Loucy (cell line): Measurements from ENCODE around the gene NFASC.

Experiments
- H2AFZ ChIP-seq: fragments of 200-600 bp; sonication (generic); 2 replicates; pipeline ENCODE4 v1.6.0; 2016; ENCODE audit warnings: antibody characterized with exemption, mild to moderate bottlenecking, low read length, moderate library complexity
- H3F3A ChIP-seq: fragments of 200-600 bp; 2 replicates; pipeline ENCODE4 v1.6.0; 2016; ENCODE audit warnings: antibody characterized with exemption, low read depth, mild to moderate bottlenecking
- H3K27me3 ChIP-seq: fragments of 200-600 bp; sonication (generic); 2 replicates; pipeline ENCODE4 v1.6.1; 2014; ENCODE audit warnings: low read length, mild to moderate bottlenecking; ENCODE audit not compliant: insufficient read depth, poor library complexity, severe bottlenecking
- H3K36me3 ChIP-seq: fragments of 200-600 bp; sonication (generic); 2 replicates; pipeline ENCODE4 v1.6.1; 2016; ENCODE audit warnings: low read length; ENCODE audit not compliant: insufficient read depth
- H3K4me1 ChIP-seq: fragments of 200-600 bp; sonication (generic); 2 replicates; pipeline ENCODE4 v1.5.1; 2014; ENCODE audit warnings: low read length, mild to moderate bottlenecking; ENCODE audit not compliant: insufficient read depth, poor library complexity, severe bottlenecking
- H3K4me2 ChIP-seq: fragments of 200-600 bp; sonication (generic); 2 replicates; pipeline ENCODE4 v1.6.0; 2014; ENCODE audit warnings: antibody characterized with exemption, low read length, low read depth, mild to moderate bottlenecking; ENCODE audit not compliant: poor library complexity, severe bottlenecking
- H3K4me3 ChIP-seq: fragments of 200-600 bp; sonication (generic); 2 replicates; pipeline ENCODE4 v1.5.1; 2014; ENCODE audit warnings: low read length, mild to moderate bottlenecking, mixed read lengths; ENCODE audit not compliant: poor library complexity, severe bottlenecking
- H3K79me2 ChIP-seq: fragments of 200-600 bp; sonication (generic); 2 replicates; pipeline ENCODE4 v1.6.1; 2014; ENCODE audit warnings: low read length; ENCODE audit not compliant: insufficient read depth
- H3K9ac ChIP-seq: fragments of 200-600 bp; sonication (generic); 2 replicates; pipeline ENCODE4 v1.6.0; 2014; ENCODE audit warnings: mild to moderate bottlenecking, low read depth, low read length, moderate library complexity; ENCODE audit not compliant: poor library complexity, severe bottlenecking
- H3K9me2 ChIP-seq: fragments of 200-600 bp; sonication (generic); replicated peaks from 2 replicates; pipeline ENCODE4 v1.6.1; 2016; ENCODE audit warnings: low read depth, low read length, mixed read lengths
- H3K9me3 ChIP-seq: fragments of 200-600 bp; sonication (generic); 2 replicates; pipeline ENCODE4 v1.6.1; 2014; ENCODE audit warnings: mild to moderate bottlenecking, antibody characterized with exemption, low read length, low read depth; ENCODE audit not compliant: insufficient read depth
- H4K20me1 ChIP-seq: fragments of 200-600 bp; sonication (generic); 2 replicates; pipeline ENCODE4 v1.6.0; 2014; ENCODE audit warnings: antibody characterized with exemption, low read length, mild to moderate bottlenecking; ENCODE audit not compliant: insufficient read depth, poor library complexity, severe bottlenecking
- EZH2phosphoT487 ChIP-seq: fragments of 200-600 bp; IDR thresholded peaks from 2 replicates; pipeline ENCODE4 v1.6.1; 2018; ENCODE audit warnings: antibody characterized with exemption, mild to moderate bottlenecking, moderate library complexity, borderline replicate concordance
- TF ChIP-seq, protein P1 (sequence below): fragments of 200-600 bp; sonication (generic); conservative IDR thresholded peaks from 2 replicates; pipeline ENCODE4 v1.5.1; 2014; ENCODE audit warnings: mild to moderate bottlenecking, antibody characterized with exemption, low read length

The NFASC gene

DNA sequence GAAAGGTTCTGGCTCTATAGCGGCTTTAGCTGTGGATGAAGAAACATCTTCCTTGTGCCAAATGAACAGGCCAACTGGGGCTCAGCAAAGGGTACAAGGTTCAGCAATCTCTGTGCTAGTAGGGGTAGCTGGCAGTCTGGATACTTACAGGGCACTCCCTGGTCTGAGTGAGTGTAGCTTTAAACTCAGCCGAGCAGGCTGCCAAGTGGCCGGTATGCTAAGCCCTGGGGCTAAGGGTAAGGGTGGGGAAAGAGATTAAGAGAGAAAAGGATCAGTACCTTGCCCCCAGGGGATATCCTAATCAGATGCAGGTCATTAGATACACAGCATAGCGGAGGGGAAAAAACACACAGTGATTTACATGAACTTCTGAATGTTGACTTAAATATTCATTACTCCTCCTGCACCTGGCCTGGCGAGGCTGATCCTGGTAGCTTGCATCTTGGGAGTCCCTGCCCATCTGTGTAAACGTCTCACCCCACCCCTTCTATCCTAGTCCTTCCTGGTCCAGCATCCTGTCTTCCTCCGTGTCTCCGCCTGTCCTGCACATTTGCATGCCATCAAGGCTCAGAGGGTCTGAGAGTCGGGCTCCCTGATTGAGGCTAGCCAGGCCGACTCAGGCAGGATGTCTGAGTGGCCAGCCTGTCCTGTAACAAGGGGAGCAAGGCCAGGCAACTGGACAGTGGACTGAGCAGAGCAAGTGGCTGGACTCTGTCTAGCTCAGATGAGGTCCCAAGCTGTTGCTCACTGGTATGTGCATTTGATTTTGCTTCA lies 132.9 kb downstream of the NFASC start:
- H3K79me2 ChIP-seq: no peaks in the 10 kb centered on the region
- TF ChIP-seq, protein P1, sequence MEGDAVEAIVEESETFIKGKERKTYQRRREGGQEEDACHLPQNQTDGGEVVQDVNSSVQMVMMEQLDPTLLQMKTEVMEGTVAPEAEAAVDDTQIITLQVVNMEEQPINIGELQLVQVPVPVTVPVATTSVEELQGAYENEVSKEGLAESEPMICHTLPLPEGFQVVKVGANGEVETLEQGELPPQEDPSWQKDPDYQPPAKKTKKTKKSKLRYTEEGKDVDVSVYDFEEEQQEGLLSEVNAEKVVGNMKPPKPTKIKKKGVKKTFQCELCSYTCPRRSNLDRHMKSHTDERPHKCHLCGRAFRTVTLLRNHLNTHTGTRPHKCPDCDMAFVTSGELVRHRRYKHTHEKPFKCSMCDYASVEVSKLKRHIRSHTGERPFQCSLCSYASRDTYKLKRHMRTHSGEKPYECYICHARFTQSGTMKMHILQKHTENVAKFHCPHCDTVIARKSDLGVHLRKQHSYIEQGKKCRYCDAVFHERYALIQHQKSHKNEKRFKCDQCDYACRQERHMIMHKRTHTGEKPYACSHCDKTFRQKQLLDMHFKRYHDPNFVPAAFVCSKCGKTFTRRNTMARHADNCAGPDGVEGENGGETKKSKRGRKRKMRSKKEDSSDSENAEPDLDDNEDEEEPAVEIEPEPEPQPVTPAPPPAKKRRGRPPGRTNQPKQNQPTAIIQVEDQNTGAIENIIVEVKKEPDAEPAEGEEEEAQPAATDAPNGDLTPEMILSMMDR: no peak
- no peak for TF ChIP-seq EZH2phosphoT487
- H3K9me3 ChIP-seq: no peaks in the 10 kb centered on the region
- no peaks in the 10 kb centered on the region for H3K9me2 ChIP-seq
- H2AFZ ChIP-seq: no peak overlapping the region
- no peaks in the 10 kb centered on the region for H3K27me3 ChIP-seq
- H3K4me2 ChIP-seq: no peak overlapping the region
- no peaks in the 10 kb centered on the region for H3K36me3 ChIP-seq
- H3K4me3 ChIP-seq: no peak overlapping the region
- H3K4me1 ChIP-seq: peaks cover 18% of the 10 kb centered on the region
- no peak overlapping the region for H3K9ac ChIP-seq
- H4K20me1 ChIP-seq: no peaks in the 10 kb centered on the region
- no peaks in the 10 kb centered on the region for H3F3A ChIP-seq

DNA sequence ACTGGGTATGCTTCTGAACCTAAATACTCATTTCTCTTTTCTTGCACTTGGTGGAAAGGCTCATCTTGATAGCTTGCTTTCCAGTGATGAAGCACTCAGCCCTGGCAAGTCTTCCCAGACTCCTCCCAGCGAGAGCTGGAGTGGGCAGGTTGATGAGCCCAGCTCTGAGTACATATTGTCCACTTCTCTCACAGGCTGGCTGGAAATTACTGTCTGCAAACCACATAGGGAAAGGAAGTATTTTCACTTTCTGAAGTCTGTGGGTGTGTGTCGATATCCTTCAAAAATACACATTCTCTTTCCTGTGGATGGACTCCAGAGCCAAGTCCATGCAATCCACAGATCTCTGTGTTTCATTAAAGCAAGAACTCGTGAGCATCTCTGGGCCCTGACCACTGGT lies 133.7 kb downstream of the NFASC start:
- Histone ChIP-seq H3K9me3 (no peaks in the 10 kb centered on the region), H3F3A (no peaks in the 10 kb centered on the region), H3K36me3 (no peaks in the 10 kb centered on the region), H3K79me2 (no peaks in the 10 kb centered on the region), H3K9me2 (no peaks in the 10 kb centered on the region), H4K20me1 (no peaks in the 10 kb centered on the region), H3K4me3 (no peak overlapping the region), H3K27me3 (no peaks in the 10 kb centered on the region), H3K4me2 (no peak overlapping the region), H3K9ac (no peak overlapping the region), H2AFZ (no peak overlapping the region), H3K4me1 (peaks cover 10% of the 10 kb centered on the region)
- no peak for TF ChIP-seq EZH2phosphoT487
- TF ChIP-seq, protein P1: no peak

DNA sequence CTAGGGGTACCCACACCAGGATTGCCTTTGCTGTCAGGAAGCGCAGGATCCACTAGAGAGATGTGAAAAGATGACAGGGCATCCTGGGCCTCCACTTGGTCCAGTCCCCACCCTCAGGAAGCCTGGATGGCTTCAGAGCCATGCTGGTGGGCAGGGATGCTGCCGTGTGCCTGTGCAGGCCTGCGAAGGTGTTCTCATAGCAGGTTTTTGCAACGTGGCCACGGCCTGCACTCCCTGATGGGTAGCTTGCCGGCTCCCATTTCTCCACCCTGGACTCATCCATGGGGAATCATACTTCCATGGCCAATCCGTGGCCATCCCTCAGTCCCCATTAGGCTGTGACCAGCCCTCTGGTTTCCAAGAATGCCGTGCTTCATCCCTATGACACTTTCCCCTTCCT lies 138.2 kb downstream of the NFASC start:
- Histone ChIP-seq H3K9me2 (no peaks in the 10 kb centered on the region), H3K4me2 (no peak overlapping the region), H2AFZ (no peak overlapping the region), H3F3A (no peaks in the 10 kb centered on the region), H3K79me2 (no peaks in the 10 kb centered on the region), H3K9me3 (no peaks in the 10 kb centered on the region), H3K27me3 (no peaks in the 10 kb centered on the region), H3K36me3 (no peaks in the 10 kb centered on the region), H3K4me1 (peaks cover 7% of the 10 kb centered on the region), H4K20me1 (no peaks in the 10 kb centered on the region), H3K4me3 (no peak overlapping the region), H3K9ac (no peak overlapping the region)
- TF ChIP-seq, protein P1: no peak
- TF ChIP-seq EZH2phosphoT487: no peak
